GM23338 (cell line): ENCODE results near the gene OXNAD1. TPM values are rescaled to one million over a fixed set of nuclear protein-coding genes. Genes with fewer than 3 reads are reported as not detected.

Source experiments
- ATAC-seq: fragments of 200-7000 bp; cut with Tn5 transposase; 3 replicates; pipeline ENCODE4 v1.9.1; 2020
- DNase-seq: peaks from one replicate; pipeline ENCODE4 v3.0.0-alpha.2; 2015; ENCODE audit warnings: low spot score
- H2AFZ ChIP-seq: fragments of 200-600 bp; sonication (generic); 2 replicates; pipeline ENCODE4 v1.8.0; 2016; ENCODE audit warnings: antibody characterized with exemption, mild to moderate bottlenecking, moderate library complexity
- H3F3A ChIP-seq: fragments of 200-600 bp; sonication (generic); replicated peaks from 2 replicates; pipeline ENCODE4 v1.8.0; 2017; ENCODE audit warnings: antibody characterized with exemption, mixed run types, low read depth
- H3K27ac ChIP-seq: fragments of 200-600 bp; sonication (generic); 2 replicates; pipeline ENCODE4 v1.6.1; 2016; ENCODE audit warnings: low read depth
- H3K27me3 ChIP-seq: fragments of 200-600 bp; sonication (generic); 2 replicates; pipeline ENCODE4 v1.8.0; 2016; ENCODE audit warnings: mild to moderate bottlenecking, mixed run types, moderate library complexity; ENCODE audit not compliant: insufficient read depth
- H3K36me3 ChIP-seq: fragments of 200-600 bp; sonication (generic); 2 replicates; pipeline ENCODE4 v1.8.0; 2016; ENCODE audit warnings: mild to moderate bottlenecking; ENCODE audit not compliant: insufficient read depth
- H3K4me1 ChIP-seq: fragments of 200-600 bp; sonication (generic); 2 replicates; pipeline ENCODE4 v1.8.0; 2016; ENCODE audit warnings: mild to moderate bottlenecking, moderate library complexity; ENCODE audit not compliant: insufficient read depth
- H3K4me2 ChIP-seq: fragments of 200-600 bp; sonication (generic); 2 replicates; pipeline ENCODE4 v1.7.1; 2017; ENCODE audit warnings: mixed run types
- H3K4me3 ChIP-seq: fragments of 200-600 bp; sonication (generic); 2 replicates; pipeline ENCODE4 v1.6.1; 2016; ENCODE audit warnings: mixed run types
- H3K79me2 ChIP-seq: fragments of 200-600 bp; sonication (generic); replicated peaks from 2 replicates; pipeline ENCODE4 v1.8.0; 2017; ENCODE audit warnings: mild to moderate bottlenecking; ENCODE audit not compliant: insufficient read depth
- H3K9me2 ChIP-seq: fragments of 200-600 bp; sonication (generic); 2 replicates; pipeline ENCODE4 v1.8.0; 2017; ENCODE audit not compliant: insufficient read depth
- H4K20me1 ChIP-seq: fragments of 200-600 bp; sonication (generic); replicated peaks from 2 replicates; pipeline ENCODE4 v1.8.0; 2017; ENCODE audit warnings: mild to moderate bottlenecking; ENCODE audit not compliant: insufficient read depth
- H3K27ac Mint-ChIP-seq: 2 replicates; pipeline ENCODE4 v1.8.0; 2020; ENCODE audit warnings: inconsistent platforms, mild to moderate bottlenecking, moderate library complexity, mixed read lengths
- H3K27me3 Mint-ChIP-seq: 3 replicates; pipeline ENCODE4 v1.8.0; 2022; ENCODE audit warnings: low read depth, mild to moderate bottlenecking, moderate library complexity, mixed read lengths, inconsistent platforms; ENCODE audit not compliant: insufficient read depth, poor library complexity
- H3K36me3 Mint-ChIP-seq: 3 replicates; pipeline ENCODE4 v1.8.0; 2021; ENCODE audit warnings: low read depth, mild to moderate bottlenecking, inconsistent platforms, moderate library complexity, mixed read lengths
- H3K4me1 Mint-ChIP-seq: 3 replicates; pipeline ENCODE4 v1.8.0; 2020; ENCODE audit warnings: mild to moderate bottlenecking, inconsistent platforms, mixed read lengths
- H3K4me3 Mint-ChIP-seq: 3 replicates; pipeline ENCODE4 v1.8.0; 2021; ENCODE audit warnings: moderate library complexity, mild to moderate bottlenecking, inconsistent platforms, mixed read lengths
- H3K9me3 Mint-ChIP-seq: 3 replicates; pipeline ENCODE4 v1.8.0; 2020; ENCODE audit warnings: moderate library complexity, mild to moderate bottlenecking, inconsistent platforms, mixed read lengths
- CREB1 ChIP-seq: fragments of 250-450 bp; sonication (Bioruptor Pico); IDR thresholded peaks from 2 replicates; pipeline ENCODE4 v1.5.0; 2020; ENCODE audit warnings: low read depth, mild to moderate bottlenecking, moderate library complexity
- EZH2 ChIP-seq: fragments of 200-600 bp; sonication (generic); IDR thresholded peaks from one replicate; pipeline ENCODE4 v1.8.0; 2017; ENCODE audit warnings: antibody characterized with exemption, mild to moderate bottlenecking, low read depth; ENCODE audit not compliant: unreplicated experiment
- EZH2phosphoT487 ChIP-seq: fragments of 200-600 bp; sonication (generic); IDR thresholded peaks from one replicate; pipeline ENCODE4 v1.8.1; 2018; ENCODE audit warnings: antibody characterized with exemption; ENCODE audit not compliant: unreplicated experiment
- JUNB ChIP-seq: IDR thresholded peaks from one replicate; pipeline ENCODE4 v1.6.1; 2016; ENCODE audit warnings: antibody characterized with exemption; ENCODE audit not compliant: unreplicated experiment
- NANOG ChIP-seq: IDR thresholded peaks from 2 replicates; pipeline ENCODE4 v1.6.1; 2016; ENCODE audit warnings: antibody characterized with exemption, borderline replicate concordance
- POLR2AphosphoS5 ChIP-seq: IDR thresholded peaks from 2 replicates; pipeline ENCODE4 v1.6.1; 2016; ENCODE audit warnings: antibody characterized with exemption, low read depth
- STAT1 ChIP-seq: IDR thresholded peaks from one replicate; pipeline ENCODE4 v1.6.1; 2016; ENCODE audit warnings: antibody characterized with exemption; ENCODE audit not compliant: unreplicated experiment
- ZNF114 ChIP-seq: fragments of 250-450 bp; sonication (Bioruptor Pico); IDR thresholded peaks from 2 replicates; pipeline ENCODE4 v1.5.0; 2020; ENCODE audit warnings: mild to moderate bottlenecking, moderate library complexity
- ZNF331 ChIP-seq: fragments of 250-450 bp; sonication (Bioruptor Pico); IDR thresholded peaks from 2 replicates; pipeline ENCODE4 v1.5.0; 2020; ENCODE audit warnings: low read depth, mild to moderate bottlenecking, moderate library complexity
- polyA plus RNA-seq: library from polyadenylated mRNA; unstranded; fragments of >200 nt; fragmentation: Nextera tagmentation; extraction: Ambion mirVana; gene quantifications from 2 replicates; pipeline ENCODE4 v1.2.1, GENCODE V29; 2016
- total RNA-seq: library from RNA; depleted of rRNA; stranded (reverse); fragments of >200 nt; shearing (Covaris generic); gene quantifications from 2 replicates; pipeline ENCODE4 v1.2.3, GENCODE V29; 2014
- TF ChIP-seq, protein P1 (sequence below), 2 experiments: fragments of 200-600 bp in 1 of 2; sonication (generic) in 1 of 2; conservative IDR thresholded peaks; 2 replicates each; pipeline versions ENCODE4 v1.5.1 to v1.6.1; 2016 to 2017; ENCODE audit warnings: antibody characterized with exemption in 2 of 2, low read depth in 2 of 2, mild to moderate bottlenecking in 2 of 2, moderate library complexity in 1 of 2
- TF ChIP-seq, protein P2 (sequence below): IDR thresholded peaks from one replicate; pipeline ENCODE4 v1.6.1; 2018; ENCODE audit warnings: antibody characterized with exemption; ENCODE audit not compliant: unreplicated experiment
- TF ChIP-seq, protein P3 (sequence below): IDR thresholded peaks from 2 replicates; pipeline ENCODE4 v1.6.1; 2016; ENCODE audit warnings: antibody characterized with exemption
- TF ChIP-seq, protein P4 (sequence below): fragments of 250-450 bp; sonication (Bioruptor Pico); IDR thresholded peaks from 2 replicates; pipeline ENCODE4 v1.5.0; 2020; ENCODE audit warnings: mild to moderate bottlenecking, moderate library complexity

OXNAD1 gene
- total and polyA plus RNA-seq, 2 experiments from 2014 or later = 22.9 to 34.2 TPM

DNA sequence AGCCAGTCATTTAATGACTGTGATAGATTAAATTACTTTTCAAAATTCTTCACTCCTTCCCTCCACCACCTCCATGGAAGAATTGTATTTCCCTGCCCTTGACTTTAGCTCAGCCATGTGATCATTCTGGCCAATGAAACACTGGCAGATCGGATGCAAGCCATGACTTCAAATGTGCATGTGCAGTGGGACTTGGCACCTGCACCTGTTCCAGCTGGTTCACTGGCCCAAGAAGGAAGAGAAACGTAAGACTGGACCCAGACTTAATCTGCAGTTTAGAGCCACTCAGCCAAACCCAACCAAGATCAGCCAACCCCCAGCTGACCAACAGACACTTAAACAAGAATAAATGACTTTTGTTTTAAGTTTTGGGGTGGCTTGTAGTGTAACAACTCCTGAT lies 12.0 kb upstream of the OXNAD1 start:
- no peaks in the 10 kb centered on the region for H3F3A ChIP-seq
- no peak overlapping the region for H3K4me2 ChIP-seq
- H3K4me3 ChIP-seq = no peak overlapping the region
- no peak for ATAC-seq
- H2AFZ ChIP-seq = no peak overlapping the region
- TF ChIP-seq, protein P1, sequence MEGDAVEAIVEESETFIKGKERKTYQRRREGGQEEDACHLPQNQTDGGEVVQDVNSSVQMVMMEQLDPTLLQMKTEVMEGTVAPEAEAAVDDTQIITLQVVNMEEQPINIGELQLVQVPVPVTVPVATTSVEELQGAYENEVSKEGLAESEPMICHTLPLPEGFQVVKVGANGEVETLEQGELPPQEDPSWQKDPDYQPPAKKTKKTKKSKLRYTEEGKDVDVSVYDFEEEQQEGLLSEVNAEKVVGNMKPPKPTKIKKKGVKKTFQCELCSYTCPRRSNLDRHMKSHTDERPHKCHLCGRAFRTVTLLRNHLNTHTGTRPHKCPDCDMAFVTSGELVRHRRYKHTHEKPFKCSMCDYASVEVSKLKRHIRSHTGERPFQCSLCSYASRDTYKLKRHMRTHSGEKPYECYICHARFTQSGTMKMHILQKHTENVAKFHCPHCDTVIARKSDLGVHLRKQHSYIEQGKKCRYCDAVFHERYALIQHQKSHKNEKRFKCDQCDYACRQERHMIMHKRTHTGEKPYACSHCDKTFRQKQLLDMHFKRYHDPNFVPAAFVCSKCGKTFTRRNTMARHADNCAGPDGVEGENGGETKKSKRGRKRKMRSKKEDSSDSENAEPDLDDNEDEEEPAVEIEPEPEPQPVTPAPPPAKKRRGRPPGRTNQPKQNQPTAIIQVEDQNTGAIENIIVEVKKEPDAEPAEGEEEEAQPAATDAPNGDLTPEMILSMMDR (conservative IDR thresholded peaks at IDR 0.05; ENCODE audit: low read depth in 2 of 2) = no peak
- TF ChIP-seq, protein P2, sequence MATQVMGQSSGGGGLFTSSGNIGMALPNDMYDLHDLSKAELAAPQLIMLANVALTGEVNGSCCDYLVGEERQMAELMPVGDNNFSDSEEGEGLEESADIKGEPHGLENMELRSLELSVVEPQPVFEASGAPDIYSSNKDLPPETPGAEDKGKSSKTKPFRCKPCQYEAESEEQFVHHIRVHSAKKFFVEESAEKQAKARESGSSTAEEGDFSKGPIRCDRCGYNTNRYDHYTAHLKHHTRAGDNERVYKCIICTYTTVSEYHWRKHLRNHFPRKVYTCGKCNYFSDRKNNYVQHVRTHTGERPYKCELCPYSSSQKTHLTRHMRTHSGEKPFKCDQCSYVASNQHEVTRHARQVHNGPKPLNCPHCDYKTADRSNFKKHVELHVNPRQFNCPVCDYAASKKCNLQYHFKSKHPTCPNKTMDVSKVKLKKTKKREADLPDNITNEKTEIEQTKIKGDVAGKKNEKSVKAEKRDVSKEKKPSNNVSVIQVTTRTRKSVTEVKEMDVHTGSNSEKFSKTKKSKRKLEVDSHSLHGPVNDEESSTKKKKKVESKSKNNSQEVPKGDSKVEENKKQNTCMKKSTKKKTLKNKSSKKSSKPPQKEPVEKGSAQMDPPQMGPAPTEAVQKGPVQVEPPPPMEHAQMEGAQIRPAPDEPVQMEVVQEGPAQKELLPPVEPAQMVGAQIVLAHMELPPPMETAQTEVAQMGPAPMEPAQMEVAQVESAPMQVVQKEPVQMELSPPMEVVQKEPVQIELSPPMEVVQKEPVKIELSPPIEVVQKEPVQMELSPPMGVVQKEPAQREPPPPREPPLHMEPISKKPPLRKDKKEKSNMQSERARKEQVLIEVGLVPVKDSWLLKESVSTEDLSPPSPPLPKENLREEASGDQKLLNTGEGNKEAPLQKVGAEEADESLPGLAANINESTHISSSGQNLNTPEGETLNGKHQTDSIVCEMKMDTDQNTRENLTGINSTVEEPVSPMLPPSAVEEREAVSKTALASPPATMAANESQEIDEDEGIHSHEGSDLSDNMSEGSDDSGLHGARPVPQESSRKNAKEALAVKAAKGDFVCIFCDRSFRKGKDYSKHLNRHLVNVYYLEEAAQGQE = no peak
- no peak for TF ChIP-seq EZH2
- TF ChIP-seq EZH2phosphoT487 = no peak
- no peak for TF ChIP-seq ZNF114 (CRISPR knock-in tag)
- TF ChIP-seq, protein P3, sequence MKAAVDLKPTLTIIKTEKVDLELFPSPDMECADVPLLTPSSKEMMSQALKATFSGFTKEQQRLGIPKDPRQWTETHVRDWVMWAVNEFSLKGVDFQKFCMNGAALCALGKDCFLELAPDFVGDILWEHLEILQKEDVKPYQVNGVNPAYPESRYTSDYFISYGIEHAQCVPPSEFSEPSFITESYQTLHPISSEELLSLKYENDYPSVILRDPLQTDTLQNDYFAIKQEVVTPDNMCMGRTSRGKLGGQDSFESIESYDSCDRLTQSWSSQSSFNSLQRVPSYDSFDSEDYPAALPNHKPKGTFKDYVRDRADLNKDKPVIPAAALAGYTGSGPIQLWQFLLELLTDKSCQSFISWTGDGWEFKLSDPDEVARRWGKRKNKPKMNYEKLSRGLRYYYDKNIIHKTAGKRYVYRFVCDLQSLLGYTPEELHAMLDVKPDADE = no peak
- no peak for TF ChIP-seq ZNF331 (CRISPR knock-in tag)
- no peak for TF ChIP-seq CREB1
- TF ChIP-seq JUNB = no peak
- no peak for TF ChIP-seq NANOG
- TF ChIP-seq, protein P4, sequence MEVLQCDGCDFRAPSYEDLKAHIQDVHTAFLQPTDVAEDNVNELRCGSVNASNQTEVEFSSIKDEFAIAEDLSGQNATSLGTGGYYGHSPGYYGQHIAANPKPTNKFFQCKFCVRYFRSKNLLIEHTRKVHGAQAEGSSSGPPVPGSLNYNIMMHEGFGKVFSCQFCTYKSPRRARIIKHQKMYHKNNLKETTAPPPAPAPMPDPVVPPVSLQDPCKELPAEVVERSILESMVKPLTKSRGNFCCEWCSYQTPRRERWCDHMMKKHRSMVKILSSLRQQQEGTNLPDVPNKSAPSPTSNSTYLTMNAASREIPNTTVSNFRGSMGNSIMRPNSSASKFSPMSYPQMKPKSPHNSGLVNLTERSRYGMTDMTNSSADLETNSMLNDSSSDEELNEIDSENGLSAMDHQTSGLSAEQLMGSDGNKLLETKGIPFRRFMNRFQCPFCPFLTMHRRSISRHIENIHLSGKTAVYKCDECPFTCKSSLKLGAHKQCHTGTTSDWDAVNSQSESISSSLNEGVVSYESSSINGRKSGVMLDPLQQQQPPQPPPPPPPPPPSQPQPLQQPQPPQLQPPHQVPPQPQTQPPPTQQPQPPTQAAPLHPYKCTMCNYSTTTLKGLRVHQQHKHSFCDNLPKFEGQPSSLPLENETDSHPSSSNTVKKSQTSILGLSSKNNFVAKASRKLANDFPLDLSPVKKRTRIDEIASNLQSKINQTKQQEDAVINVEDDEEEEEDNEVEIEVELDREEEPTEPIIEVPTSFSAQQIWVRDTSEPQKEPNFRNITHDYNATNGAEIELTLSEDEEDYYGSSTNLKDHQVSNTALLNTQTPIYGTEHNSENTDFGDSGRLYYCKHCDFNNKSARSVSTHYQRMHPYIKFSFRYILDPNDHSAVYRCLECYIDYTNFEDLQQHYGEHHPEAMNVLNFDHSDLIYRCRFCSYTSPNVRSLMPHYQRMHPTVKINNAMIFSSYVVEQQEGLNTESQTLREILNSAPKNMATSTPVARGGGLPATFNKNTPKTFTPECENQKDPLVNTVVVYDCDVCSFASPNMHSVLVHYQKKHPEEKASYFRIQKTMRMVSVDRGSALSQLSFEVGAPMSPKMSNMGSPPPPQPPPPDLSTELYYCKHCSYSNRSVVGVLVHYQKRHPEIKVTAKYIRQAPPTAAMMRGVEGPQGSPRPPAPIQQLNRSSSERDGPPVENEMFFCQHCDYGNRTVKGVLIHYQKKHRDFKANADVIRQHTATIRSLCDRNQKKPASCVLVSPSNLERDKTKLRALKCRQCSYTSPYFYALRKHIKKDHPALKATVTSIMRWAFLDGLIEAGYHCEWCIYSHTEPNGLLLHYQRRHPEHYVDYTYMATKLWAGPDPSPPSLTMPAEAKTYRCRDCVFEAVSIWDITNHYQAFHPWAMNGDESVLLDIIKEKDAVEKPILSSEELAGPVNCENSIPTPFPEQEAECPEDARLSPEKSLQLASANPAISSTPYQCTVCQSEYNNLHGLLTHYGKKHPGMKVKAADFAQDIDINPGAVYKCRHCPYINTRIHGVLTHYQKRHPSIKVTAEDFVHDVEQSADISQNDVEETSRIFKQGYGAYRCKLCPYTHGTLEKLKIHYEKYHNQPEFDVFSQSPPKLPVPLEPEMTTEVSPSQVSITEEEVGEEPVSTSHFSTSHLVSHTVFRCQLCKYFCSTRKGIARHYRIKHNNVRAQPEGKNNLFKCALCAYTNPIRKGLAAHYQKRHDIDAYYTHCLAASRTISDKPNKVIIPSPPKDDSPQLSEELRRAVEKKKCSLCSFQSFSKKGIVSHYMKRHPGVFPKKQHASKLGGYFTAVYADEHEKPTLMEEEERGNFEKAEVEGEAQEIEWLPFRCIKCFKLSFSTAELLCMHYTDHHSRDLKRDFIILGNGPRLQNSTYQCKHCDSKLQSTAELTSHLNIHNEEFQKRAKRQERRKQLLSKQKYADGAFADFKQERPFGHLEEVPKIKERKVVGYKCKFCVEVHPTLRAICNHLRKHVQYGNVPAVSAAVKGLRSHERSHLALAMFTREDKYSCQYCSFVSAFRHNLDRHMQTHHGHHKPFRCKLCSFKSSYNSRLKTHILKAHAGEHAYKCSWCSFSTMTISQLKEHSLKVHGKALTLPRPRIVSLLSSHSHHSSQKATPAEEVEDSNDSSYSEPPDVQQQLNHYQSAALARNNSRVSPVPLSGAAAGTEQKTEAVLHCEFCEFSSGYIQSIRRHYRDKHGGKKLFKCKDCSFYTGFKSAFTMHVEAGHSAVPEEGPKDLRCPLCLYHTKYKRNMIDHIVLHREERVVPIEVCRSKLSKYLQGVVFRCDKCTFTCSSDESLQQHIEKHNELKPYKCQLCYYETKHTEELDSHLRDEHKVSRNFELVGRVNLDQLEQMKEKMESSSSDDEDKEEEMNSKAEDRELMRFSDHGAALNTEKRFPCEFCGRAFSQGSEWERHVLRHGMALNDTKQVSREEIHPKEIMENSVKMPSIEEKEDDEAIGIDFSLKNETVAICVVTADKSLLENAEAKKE (CRISPR knock-in tag) = no peak
- TF ChIP-seq STAT1 = no peak
- TF ChIP-seq POLR2AphosphoS5 = no peak
- H3K9me2 ChIP-seq = no peaks in the 10 kb centered on the region
- H4K20me1 ChIP-seq = no peaks in the 10 kb centered on the region; the same call in 1 of the 2 replicates
- H3K36me3 ChIP-seq = no peaks in the 10 kb centered on the region
- H3K27ac Mint-ChIP-seq = no peak overlapping the region
- no peaks in the 10 kb centered on the region for H3K4me1 ChIP-seq
- H3K27ac ChIP-seq = no peak overlapping the region
- no peaks in the 10 kb centered on the region for H3K9me3 Mint-ChIP-seq
- H3K27me3 Mint-ChIP-seq = peaks cover 6% of the 10 kb centered on the region
- H3K79me2 ChIP-seq = no peaks in the 10 kb centered on the region
- DNase-seq = no peak
- H3K4me1 Mint-ChIP-seq = peaks cover 3% of the 10 kb centered on the region; the same call in 2 of the 3 replicates
- no peaks in the 10 kb centered on the region for H3K27me3 ChIP-seq
- H3K36me3 Mint-ChIP-seq = no peaks in the 10 kb centered on the region
- no peak overlapping the region for H3K4me3 Mint-ChIP-seq
